K562 (cell line): ENCODE data around the gene LDLRAD1. TPM values are rescaled to one million over a fixed set of nuclear protein-coding genes. Genes with fewer than 3 reads are reported as not detected.

ENCODE experiments used
- CREBBP ChIP-seq: IDR thresholded peaks from one replicate; pipeline ENCODE4 v1.6.1; 2012; ENCODE audit warnings: low read depth, mild to moderate bottlenecking, control low read depth, inconsistent platforms, low read length
- FIP1L1 ChIP-seq: fragments of 200-400 bp; formaldehyde crosslinking; IDR thresholded peaks from 2 replicates; pipeline ENCODE4 v1.6.1; 2018; ENCODE audit warnings: mild to moderate bottlenecking, low read depth, low read length; ENCODE audit not compliant: poor library complexity, severe bottlenecking
- JUNB ChIP-seq: fragments of 450-650 bp; formaldehyde crosslinking; conservative IDR thresholded peaks from 2 replicates; pipeline ENCODE4 v1.4.0; 2020; ENCODE audit warnings: mild to moderate bottlenecking
- LCOR ChIP-seq: sonication (generic); formaldehyde crosslinking; IDR thresholded peaks from 2 replicates; pipeline ENCODE4 v1.8.0; 2022; ENCODE audit warnings: mild to moderate bottlenecking, missing genetic modification reagents
- MCM3 ChIP-seq: fragments of 450-650 bp; IDR thresholded peaks from 2 replicates; pipeline ENCODE4 v1.6.1; 2016
- MED1 ChIP-seq: sonication (generic); formaldehyde crosslinking; IDR thresholded peaks from 2 replicates; pipeline ENCODE4 v1.8.1; 2023; ENCODE audit warnings: missing genetic modification reagents, borderline replicate concordance
- NCOR1 ChIP-seq: fragments of 450-650 bp; IDR thresholded peaks from 2 replicates; pipeline ENCODE4 v1.6.1; 2016; ENCODE audit warnings: mild to moderate bottlenecking, moderate library complexity
- NFIC ChIP-seq: fragments of 450-650 bp; IDR thresholded peaks from 2 replicates; pipeline ENCODE4 v1.6.1; 2017; ENCODE audit warnings: mild to moderate bottlenecking, inconsistent platforms
- PML ChIP-seq: IDR thresholded peaks from 2 replicates; pipeline ENCODE4 v1.6.1; 2012; ENCODE audit warnings: low read length, inconsistent platforms
- PRMT5 ChIP-seq: sonication (generic); formaldehyde crosslinking; IDR thresholded peaks from 2 replicates; pipeline ENCODE4 v1.5.0; 2020; ENCODE audit warnings: missing genetic modification reagents
- SPI1 ChIP-seq: IDR thresholded peaks from 2 replicates; pipeline ENCODE4 v1.6.1; 2011; ENCODE audit warnings: low read depth, low read length, control low read depth, borderline replicate concordance
- TFAP4 ChIP-seq: sonication (generic); formaldehyde crosslinking; IDR thresholded peaks from 2 replicates; pipeline ENCODE4 v1.8.0; 2022; ENCODE audit warnings: missing genetic modification reagents, mild to moderate bottlenecking, moderate library complexity, borderline replicate concordance
- ZBTB8A ChIP-seq: fragments of 450-650 bp; IDR thresholded peaks from 2 replicates; pipeline ENCODE4 v1.6.1; 2018; ENCODE audit warnings: mild to moderate bottlenecking, moderate library complexity; ENCODE audit not compliant: partially characterized antibody
- ZNF12 ChIP-seq: sonication (generic); formaldehyde crosslinking; IDR thresholded peaks from 2 replicates; pipeline ENCODE4 v1.4.0; 2020; ENCODE audit warnings: mild to moderate bottlenecking, missing genetic modification reagents
- ZNF124 ChIP-seq: sonication (generic); formaldehyde crosslinking; IDR thresholded peaks from 2 replicates; pipeline ENCODE4 v1.8.1; 2022; ENCODE audit warnings: missing genetic modification reagents
- ZNF740 ChIP-seq, 3 experiments: fragments of 200-800 bp in 1 of 3; sonication (Bioruptor generic) in 1 of 3; sonication (generic) in 1 of 3; formaldehyde crosslinking in 1 of 3; IDR thresholded peaks; 2 replicates each; pipeline versions ENCODE4 v1.6.1 to v1.8.0; 2016 to 2022; ENCODE audit warnings: mild to moderate bottlenecking in 2 of 3, missing compliant biosample characterization in 2 of 3, missing genetic modification characterization in 2 of 3, missing genetic modification reagents in 1 of 3
- polyA plus RNA-seq, 8 experiments: library from polyadenylated mRNA; depleted of rRNA in 4 of 8; stranded (reverse) in 5 of 8; unstranded in 3 of 8; fragments of >200 nt; fragmentation: Nextera tagmentation in 2 of 8; fragmentation: Illumina TruSeq in 1 of 8; extraction: Ambion mirVana in 2 of 8; extraction: Trizol in 1 of 8; gene quantifications; 2 replicates each; pipeline versions ENCODE4 v1.2.1 to v1.2.3, GENCODE V29; 2011 to 2014; ENCODE audit warnings: inconsistent platforms in 1 of 8, missing spikeins in 1 of 8
- total RNA-seq, 7 experiments: library from RNA; depleted of rRNA in 6 of 7; stranded (reverse); fragments of >200 nt in 6 of 7; fragmentation: Illumina TruSeq in 2 of 7; extraction: Trizol in 2 of 7; gene quantifications; 2 replicates each; pipeline versions ENCODE4 v1.2.1 to v1.2.3, GENCODE V29; 2011 to 2021; ENCODE audit warnings: low replicate concordance in 1 of 7
- TF ChIP-seq, protein P1 (sequence below): fragments of 200-600 bp; sonication (generic); IDR thresholded peaks from one replicate; pipeline ENCODE4 v1.6.1; 2012; ENCODE audit warnings: mild to moderate bottlenecking, low read depth, low read length, inconsistent platforms

The LDLRAD1 gene
- total and polyA plus RNA-seq, 9 of the 15 experiments (the other 6 are each of a cell fraction or from before 2014, with no cell fraction given): not detected

GRCh38 chr1:54052431-54052933 is 34.5 kb upstream of the LDLRAD1 start (continued):
- TF ChIP-seq CREBBP: no peak
- no peak for TF ChIP-seq TFAP4 (CRISPR knock-in tag)
- no peak for TF ChIP-seq NCOR1
- TF ChIP-seq MCM3: no peak
- TF ChIP-seq ZNF740 (CRISPR knock-in tag; IDR thresholded peaks at IDR 0.05): no peak
- no peak for TF ChIP-seq ZNF740 (tag; IDR thresholded peaks at IDR 0.05)
- no peak for TF ChIP-seq ZNF12
- no peak for TF ChIP-seq LCOR (CRISPR knock-in tag)
- TF ChIP-seq PRMT5 (CRISPR knock-in tag): no peak
- TF ChIP-seq, protein P1, sequence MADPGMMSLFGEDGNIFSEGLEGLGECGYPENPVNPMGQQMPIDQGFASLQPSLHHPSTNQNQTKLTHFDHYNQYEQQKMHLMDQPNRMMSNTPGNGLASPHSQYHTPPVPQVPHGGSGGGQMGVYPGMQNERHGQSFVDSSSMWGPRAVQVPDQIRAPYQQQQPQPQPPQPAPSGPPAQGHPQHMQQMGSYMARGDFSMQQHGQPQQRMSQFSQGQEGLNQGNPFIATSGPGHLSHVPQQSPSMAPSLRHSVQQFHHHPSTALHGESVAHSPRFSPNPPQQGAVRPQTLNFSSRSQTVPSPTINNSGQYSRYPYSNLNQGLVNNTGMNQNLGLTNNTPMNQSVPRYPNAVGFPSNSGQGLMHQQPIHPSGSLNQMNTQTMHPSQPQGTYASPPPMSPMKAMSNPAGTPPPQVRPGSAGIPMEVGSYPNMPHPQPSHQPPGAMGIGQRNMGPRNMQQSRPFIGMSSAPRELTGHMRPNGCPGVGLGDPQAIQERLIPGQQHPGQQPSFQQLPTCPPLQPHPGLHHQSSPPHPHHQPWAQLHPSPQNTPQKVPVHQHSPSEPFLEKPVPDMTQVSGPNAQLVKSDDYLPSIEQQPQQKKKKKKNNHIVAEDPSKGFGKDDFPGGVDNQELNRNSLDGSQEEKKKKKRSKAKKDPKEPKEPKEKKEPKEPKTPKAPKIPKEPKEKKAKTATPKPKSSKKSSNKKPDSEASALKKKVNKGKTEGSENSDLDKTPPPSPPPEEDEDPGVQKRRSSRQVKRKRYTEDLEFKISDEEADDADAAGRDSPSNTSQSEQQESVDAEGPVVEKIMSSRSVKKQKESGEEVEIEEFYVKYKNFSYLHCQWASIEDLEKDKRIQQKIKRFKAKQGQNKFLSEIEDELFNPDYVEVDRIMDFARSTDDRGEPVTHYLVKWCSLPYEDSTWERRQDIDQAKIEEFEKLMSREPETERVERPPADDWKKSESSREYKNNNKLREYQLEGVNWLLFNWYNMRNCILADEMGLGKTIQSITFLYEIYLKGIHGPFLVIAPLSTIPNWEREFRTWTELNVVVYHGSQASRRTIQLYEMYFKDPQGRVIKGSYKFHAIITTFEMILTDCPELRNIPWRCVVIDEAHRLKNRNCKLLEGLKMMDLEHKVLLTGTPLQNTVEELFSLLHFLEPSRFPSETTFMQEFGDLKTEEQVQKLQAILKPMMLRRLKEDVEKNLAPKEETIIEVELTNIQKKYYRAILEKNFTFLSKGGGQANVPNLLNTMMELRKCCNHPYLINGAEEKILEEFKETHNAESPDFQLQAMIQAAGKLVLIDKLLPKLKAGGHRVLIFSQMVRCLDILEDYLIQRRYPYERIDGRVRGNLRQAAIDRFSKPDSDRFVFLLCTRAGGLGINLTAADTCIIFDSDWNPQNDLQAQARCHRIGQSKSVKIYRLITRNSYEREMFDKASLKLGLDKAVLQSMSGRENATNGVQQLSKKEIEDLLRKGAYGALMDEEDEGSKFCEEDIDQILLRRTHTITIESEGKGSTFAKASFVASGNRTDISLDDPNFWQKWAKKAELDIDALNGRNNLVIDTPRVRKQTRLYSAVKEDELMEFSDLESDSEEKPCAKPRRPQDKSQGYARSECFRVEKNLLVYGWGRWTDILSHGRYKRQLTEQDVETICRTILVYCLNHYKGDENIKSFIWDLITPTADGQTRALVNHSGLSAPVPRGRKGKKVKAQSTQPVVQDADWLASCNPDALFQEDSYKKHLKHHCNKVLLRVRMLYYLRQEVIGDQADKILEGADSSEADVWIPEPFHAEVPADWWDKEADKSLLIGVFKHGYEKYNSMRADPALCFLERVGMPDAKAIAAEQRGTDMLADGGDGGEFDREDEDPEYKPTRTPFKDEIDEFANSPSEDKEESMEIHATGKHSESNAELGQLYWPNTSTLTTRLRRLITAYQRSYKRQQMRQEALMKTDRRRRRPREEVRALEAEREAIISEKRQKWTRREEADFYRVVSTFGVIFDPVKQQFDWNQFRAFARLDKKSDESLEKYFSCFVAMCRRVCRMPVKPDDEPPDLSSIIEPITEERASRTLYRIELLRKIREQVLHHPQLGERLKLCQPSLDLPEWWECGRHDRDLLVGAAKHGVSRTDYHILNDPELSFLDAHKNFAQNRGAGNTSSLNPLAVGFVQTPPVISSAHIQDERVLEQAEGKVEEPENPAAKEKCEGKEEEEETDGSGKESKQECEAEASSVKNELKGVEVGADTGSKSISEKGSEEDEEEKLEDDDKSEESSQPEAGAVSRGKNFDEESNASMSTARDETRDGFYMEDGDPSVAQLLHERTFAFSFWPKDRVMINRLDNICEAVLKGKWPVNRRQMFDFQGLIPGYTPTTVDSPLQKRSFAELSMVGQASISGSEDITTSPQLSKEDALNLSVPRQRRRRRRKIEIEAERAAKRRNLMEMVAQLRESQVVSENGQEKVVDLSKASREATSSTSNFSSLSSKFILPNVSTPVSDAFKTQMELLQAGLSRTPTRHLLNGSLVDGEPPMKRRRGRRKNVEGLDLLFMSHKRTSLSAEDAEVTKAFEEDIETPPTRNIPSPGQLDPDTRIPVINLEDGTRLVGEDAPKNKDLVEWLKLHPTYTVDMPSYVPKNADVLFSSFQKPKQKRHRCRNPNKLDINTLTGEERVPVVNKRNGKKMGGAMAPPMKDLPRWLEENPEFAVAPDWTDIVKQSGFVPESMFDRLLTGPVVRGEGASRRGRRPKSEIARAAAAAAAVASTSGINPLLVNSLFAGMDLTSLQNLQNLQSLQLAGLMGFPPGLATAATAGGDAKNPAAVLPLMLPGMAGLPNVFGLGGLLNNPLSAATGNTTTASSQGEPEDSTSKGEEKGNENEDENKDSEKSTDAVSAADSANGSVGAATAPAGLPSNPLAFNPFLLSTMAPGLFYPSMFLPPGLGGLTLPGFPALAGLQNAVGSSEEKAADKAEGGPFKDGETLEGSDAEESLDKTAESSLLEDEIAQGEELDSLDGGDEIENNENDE: no peak
- TF ChIP-seq NFIC: no peak
- no peak for TF ChIP-seq FIP1L1
- TF ChIP-seq PML: no peak; the same call in none of the 2 replicates
- no peak for TF ChIP-seq ZNF124 (CRISPR knock-in tag)
- TF ChIP-seq SPI1: no peak
- no peak for TF ChIP-seq ZBTB8A
- no peak for TF ChIP-seq MED1
- TF ChIP-seq JUNB (CRISPR knock-in tag): no peak
